Gastroesophageal sphincter (tissue), 4 donors: Measurements from ENCODE around the gene COX5B. TPM values are rescaled to one million over a fixed set of nuclear protein-coding genes. Genes with fewer than 3 reads are reported as not detected.

ENCODE experiments used
- ATAC-seq: fragments of 150-250 bp; one replicate; pipeline ENCODE4 v1.9.1; 2016; ENCODE audit warnings: mild to moderate bottlenecking, moderate library complexity
- H3K27ac ChIP-seq, 4 donors: fragments of 200-600 bp; sonication (generic) in 3 of 4; 1 replicate in 3 of 4; 2 replicates in 1 of 4; pipeline ENCODE4 v1.5.1; 2016 to 2019
- H3K27me3 ChIP-seq: fragments of 200-600 bp; sonication (generic); one replicate; pipeline ENCODE4 v1.5.1; 2019
- H3K36me3 ChIP-seq, 2 donors: fragments of 200-600 bp; sonication (generic); one replicate each; pipeline ENCODE4 v1.5.1; 2019; ENCODE audit warnings: control low read depth in 1 of 2
- H3K4me1 ChIP-seq, 3 donors: fragments of 200-600 bp; sonication (generic); 1 replicate in 2 of 3; 2 replicates in 1 of 3; pipeline ENCODE4 v1.5.1; 2016 to 2019; ENCODE audit warnings: control low read depth in 2 of 3
- H3K4me3 ChIP-seq, 2 donors: fragments of 200-600 bp; sonication (generic); one replicate each; pipeline ENCODE4 v1.5.1; 2019; ENCODE audit warnings: mild to moderate bottlenecking in 1 of 2, moderate library complexity in 1 of 2
- H3K9me3 ChIP-seq, 3 donors: fragments of 200-600 bp; sonication (generic); one replicate each; pipeline ENCODE4 v1.5.1; 2017 to 2019; ENCODE audit warnings: control low read depth in 2 of 3
- CTCF ChIP-seq, 4 experiments: fragments of 200-600 bp in 2 of 4; fragments of 450-650 bp in 2 of 4; sonication (generic) in 1 of 4; IDR thresholded peaks; one replicate each; pipeline ENCODE4 v1.5.1; 2017 to 2019; ENCODE audit warnings: antibody characterized with exemption in 4 of 4, mild to moderate bottlenecking in 2 of 4, moderate library complexity in 2 of 4
- EP300 ChIP-seq: sonication (generic); formaldehyde crosslinking; IDR thresholded peaks from one replicate; pipeline ENCODE4 v1.6.1; 2017; ENCODE audit warnings: antibody characterized with exemption, mild to moderate bottlenecking
- POLR2A ChIP-seq, 2 donors: fragments of 450-650 bp; IDR thresholded peaks; one replicate each; pipeline ENCODE4 v1.6.1; 2017; ENCODE audit warnings: antibody characterized with exemption in 2 of 2, mild to moderate bottlenecking in 2 of 2, moderate library complexity in 1 of 2
- POLR2AphosphoS5 ChIP-seq: sonication (generic); formaldehyde crosslinking; IDR thresholded peaks from one replicate; pipeline ENCODE4 v1.6.1; 2017; ENCODE audit warnings: antibody characterized with exemption
- WGBS, 2 donors: methylation state at CpG; one replicate each; pipeline ENCODE4 v1.1.5; 2018; ENCODE audit warnings: low coverage in 1 of 2; 5-methylcytosine and 5-hydroxymethylcytosine counted together
- total RNA-seq, 4 donors: library from RNA; depleted of rRNA; stranded (reverse); fragments of >200 nt; gene quantifications; one replicate each; pipeline ENCODE4 v1.1.0, GENCODE V29; 2016

The COX5B gene
- total RNA-seq, 4 donors from 2014 or later, result 319 to 462 (median 396) TPM

- no peak for TF ChIP-seq EP300
- no peak for TF ChIP-seq POLR2A (IDR thresholded peaks at IDR 0.05)
- no peak for TF ChIP-seq POLR2AphosphoS5
- no peak for TF ChIP-seq CTCF (IDR thresholded peaks at IDR 0.05)
- WGBS, 2 donors, result no CpG with 5 or more reads among the region's 18 CpGs
- Histone ChIP-seq H3K9me3 (no peaks in the 10 kb centered on the region), H3K4me3 (no peak overlapping the region), H3K36me3 (peaks cover 0 to 49% of the 10 kb centered on the region in 2 donors), H3K4me1 (peaks cover 0 to 40% (median 26%) of the 10 kb centered on the region in 3 donors), H3K27me3 (no peaks in the 10 kb centered on the region), H3K27ac (peak overlapping the region in 1 of 4 donors; percentile 97)
- no peak for ATAC-seq
Observed at GRCh38 chr2:97660775-97661389, 15.0 kb downstream of the COX5B start.

- 88 to 95% methylated on average over 1 to 4 of the region's 6 CpGs for WGBS, 2 donors
- TF ChIP-seq CTCF (IDR thresholded peaks at IDR 0.05) (no peak), POLR2A (IDR thresholded peaks at IDR 0.05) (no peak)
- H3K4me1 ChIP-seq, result peaks cover 0 to 40% (median 26%) of the 10 kb centered on the region in 3 donors
- no peak for ATAC-seq
- peak overlapping the region in 2 of 4 donors; percentile 97 to 99 for H3K27ac ChIP-seq
- no peaks in the 10 kb centered on the region for H3K27me3 ChIP-seq
- H3K4me3 ChIP-seq, result peak overlapping the region in 1 of 2 donors; percentile 91
- H3K9me3 ChIP-seq, result no peaks in the 10 kb centered on the region
- peaks cover 0 to 39% of the 10 kb centered on the region in 2 donors for H3K36me3 ChIP-seq
Observed at GRCh38 chr2:97661927-97662326, 16.1 kb downstream of the COX5B start.

- TF ChIP-seq CTCF (IDR thresholded peaks at IDR 0.05), result no peak
- no peak for TF ChIP-seq POLR2A (IDR thresholded peaks at IDR 0.05)
- Histone ChIP-seq H3K9me3 (no peaks in the 10 kb centered on the region), H3K27ac (peak overlapping the region; percentile 75 to 99 (median 98))
Observed at GRCh38 chr2:97662386-97662894, 16.6 kb downstream of the COX5B start.

GRCh38 chr2:97662895-97663625, 17.2 kb downstream of the COX5B start:
- Histone ChIP-seq H3K4me3 (peak overlapping the region; percentile 71 to 91), H3K4me1 (peaks cover 0 to 40% (median 26%) of the 10 kb centered on the region in 3 donors), H3K9me3 (no peaks in the 10 kb centered on the region), H3K27me3 (no peaks in the 10 kb centered on the region), H3K36me3 (peaks cover 0 to 27% of the 10 kb centered on the region in 2 donors), H3K27ac (peak overlapping the region; percentile 75 to 99 (median 98))
- peak; percentile 47 for ATAC-seq
- WGBS, 2 donors, result 0% methylated on average over 5 of the region's 24 CpGs; no CpG with 5 or more reads in 1 of the 2 donors
- TF ChIP-seq POLR2AphosphoS5, result peak; percentile 69
- TF ChIP-seq CTCF (IDR thresholded peaks at IDR 0.05), result no peak

More at GRCh38 chr2:97662386-97662894, 16.6 kb downstream of the COX5B start:
- Histone ChIP-seq H3K4me3 (peak overlapping the region; percentile 71 to 91), H3K27me3 (no peaks in the 10 kb centered on the region), H3K4me1 (peaks cover 0 to 40% (median 26%) of the 10 kb centered on the region in 3 donors), H3K36me3 (peaks cover 0 to 34% of the 10 kb centered on the region in 2 donors)
- WGBS, 2 donors, result 29 to 43% methylated on average over 5 to 6 of the region's 12 CpGs
- no peak for ATAC-seq
